GM23338 (cell line): ENCODE data around the gene MORC4.

Experiments
- CREB1 ChIP-seq: fragments of 250-450 bp; sonication (Bioruptor Pico); IDR thresholded peaks from 2 replicates; pipeline ENCODE4 v1.5.0; 2020; ENCODE audit warnings: low read depth, mild to moderate bottlenecking, moderate library complexity
- EZH2 ChIP-seq: fragments of 200-600 bp; sonication (generic); IDR thresholded peaks from one replicate; pipeline ENCODE4 v1.8.0; 2017; ENCODE audit warnings: antibody characterized with exemption, mild to moderate bottlenecking, low read depth; ENCODE audit not compliant: unreplicated experiment
- EZH2phosphoT487 ChIP-seq: fragments of 200-600 bp; sonication (generic); IDR thresholded peaks from one replicate; pipeline ENCODE4 v1.8.1; 2018; ENCODE audit warnings: antibody characterized with exemption; ENCODE audit not compliant: unreplicated experiment
- JUNB ChIP-seq: IDR thresholded peaks from one replicate; pipeline ENCODE4 v1.6.1; 2016; ENCODE audit warnings: antibody characterized with exemption; ENCODE audit not compliant: unreplicated experiment
- NANOG ChIP-seq: IDR thresholded peaks from 2 replicates; pipeline ENCODE4 v1.6.1; 2016; ENCODE audit warnings: antibody characterized with exemption, borderline replicate concordance
- POLR2AphosphoS5 ChIP-seq: IDR thresholded peaks from 2 replicates; pipeline ENCODE4 v1.6.1; 2016; ENCODE audit warnings: antibody characterized with exemption, low read depth
- ZNF331 ChIP-seq: fragments of 250-450 bp; sonication (Bioruptor Pico); IDR thresholded peaks from 2 replicates; pipeline ENCODE4 v1.5.0; 2020; ENCODE audit warnings: low read depth, mild to moderate bottlenecking, moderate library complexity
- TF ChIP-seq, protein P1 (sequence below), 2 experiments: fragments of 200-600 bp in 1 of 2; sonication (generic) in 1 of 2; conservative IDR thresholded peaks; 2 replicates each; pipeline versions ENCODE4 v1.5.1 to v1.6.1; 2016 to 2017; ENCODE audit warnings: antibody characterized with exemption in 2 of 2, low read depth in 2 of 2, mild to moderate bottlenecking in 2 of 2, moderate library complexity in 1 of 2
- TF ChIP-seq, protein P2 (sequence below): fragments of 250-450 bp; sonication (Bioruptor Pico); IDR thresholded peaks from 2 replicates; pipeline ENCODE4 v1.5.0; 2020; ENCODE audit warnings: mild to moderate bottlenecking, moderate library complexity
- TF ChIP-seq, protein P3 (sequence below): IDR thresholded peaks from one replicate; pipeline ENCODE4 v1.6.1; 2018; ENCODE audit warnings: antibody characterized with exemption; ENCODE audit not compliant: unreplicated experiment
- TF ChIP-seq, protein P4 (sequence below): IDR thresholded peaks from 2 replicates; pipeline ENCODE4 v1.6.1; 2016; ENCODE audit warnings: antibody characterized with exemption

DNA sequence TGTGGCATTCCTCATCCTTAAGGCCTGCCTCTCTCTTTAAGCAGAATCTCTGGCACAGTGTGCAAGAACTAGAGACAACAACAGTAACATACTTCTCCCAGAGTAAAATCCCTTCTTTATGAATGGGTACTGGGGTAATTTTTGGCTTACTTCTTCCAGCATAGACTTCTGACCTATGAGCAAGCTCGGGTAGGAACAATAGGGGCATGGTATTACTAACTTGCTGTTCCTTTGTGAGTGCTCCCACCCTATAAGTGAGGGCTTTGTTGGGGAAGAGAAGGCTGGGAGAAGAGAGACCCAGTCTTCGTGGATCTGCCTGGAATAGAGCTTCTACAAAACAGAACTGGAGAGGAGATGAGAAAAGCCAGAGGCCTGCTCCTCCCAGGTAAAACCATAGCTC is 49.6 kb downstream of the MORC4 start:
- TF ChIP-seq EZH2 (no peak), POLR2AphosphoS5 (no peak), EZH2phosphoT487 (no peak), CREB1 (no peak), JUNB (no peak), NANOG (no peak), ZNF331 (CRISPR knock-in tag) (no peak)
- TF ChIP-seq, protein P1, sequence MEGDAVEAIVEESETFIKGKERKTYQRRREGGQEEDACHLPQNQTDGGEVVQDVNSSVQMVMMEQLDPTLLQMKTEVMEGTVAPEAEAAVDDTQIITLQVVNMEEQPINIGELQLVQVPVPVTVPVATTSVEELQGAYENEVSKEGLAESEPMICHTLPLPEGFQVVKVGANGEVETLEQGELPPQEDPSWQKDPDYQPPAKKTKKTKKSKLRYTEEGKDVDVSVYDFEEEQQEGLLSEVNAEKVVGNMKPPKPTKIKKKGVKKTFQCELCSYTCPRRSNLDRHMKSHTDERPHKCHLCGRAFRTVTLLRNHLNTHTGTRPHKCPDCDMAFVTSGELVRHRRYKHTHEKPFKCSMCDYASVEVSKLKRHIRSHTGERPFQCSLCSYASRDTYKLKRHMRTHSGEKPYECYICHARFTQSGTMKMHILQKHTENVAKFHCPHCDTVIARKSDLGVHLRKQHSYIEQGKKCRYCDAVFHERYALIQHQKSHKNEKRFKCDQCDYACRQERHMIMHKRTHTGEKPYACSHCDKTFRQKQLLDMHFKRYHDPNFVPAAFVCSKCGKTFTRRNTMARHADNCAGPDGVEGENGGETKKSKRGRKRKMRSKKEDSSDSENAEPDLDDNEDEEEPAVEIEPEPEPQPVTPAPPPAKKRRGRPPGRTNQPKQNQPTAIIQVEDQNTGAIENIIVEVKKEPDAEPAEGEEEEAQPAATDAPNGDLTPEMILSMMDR (conservative IDR thresholded peaks at IDR 0.05; ENCODE audit: low read depth in 2 of 2), result no peak
- TF ChIP-seq, protein P2, sequence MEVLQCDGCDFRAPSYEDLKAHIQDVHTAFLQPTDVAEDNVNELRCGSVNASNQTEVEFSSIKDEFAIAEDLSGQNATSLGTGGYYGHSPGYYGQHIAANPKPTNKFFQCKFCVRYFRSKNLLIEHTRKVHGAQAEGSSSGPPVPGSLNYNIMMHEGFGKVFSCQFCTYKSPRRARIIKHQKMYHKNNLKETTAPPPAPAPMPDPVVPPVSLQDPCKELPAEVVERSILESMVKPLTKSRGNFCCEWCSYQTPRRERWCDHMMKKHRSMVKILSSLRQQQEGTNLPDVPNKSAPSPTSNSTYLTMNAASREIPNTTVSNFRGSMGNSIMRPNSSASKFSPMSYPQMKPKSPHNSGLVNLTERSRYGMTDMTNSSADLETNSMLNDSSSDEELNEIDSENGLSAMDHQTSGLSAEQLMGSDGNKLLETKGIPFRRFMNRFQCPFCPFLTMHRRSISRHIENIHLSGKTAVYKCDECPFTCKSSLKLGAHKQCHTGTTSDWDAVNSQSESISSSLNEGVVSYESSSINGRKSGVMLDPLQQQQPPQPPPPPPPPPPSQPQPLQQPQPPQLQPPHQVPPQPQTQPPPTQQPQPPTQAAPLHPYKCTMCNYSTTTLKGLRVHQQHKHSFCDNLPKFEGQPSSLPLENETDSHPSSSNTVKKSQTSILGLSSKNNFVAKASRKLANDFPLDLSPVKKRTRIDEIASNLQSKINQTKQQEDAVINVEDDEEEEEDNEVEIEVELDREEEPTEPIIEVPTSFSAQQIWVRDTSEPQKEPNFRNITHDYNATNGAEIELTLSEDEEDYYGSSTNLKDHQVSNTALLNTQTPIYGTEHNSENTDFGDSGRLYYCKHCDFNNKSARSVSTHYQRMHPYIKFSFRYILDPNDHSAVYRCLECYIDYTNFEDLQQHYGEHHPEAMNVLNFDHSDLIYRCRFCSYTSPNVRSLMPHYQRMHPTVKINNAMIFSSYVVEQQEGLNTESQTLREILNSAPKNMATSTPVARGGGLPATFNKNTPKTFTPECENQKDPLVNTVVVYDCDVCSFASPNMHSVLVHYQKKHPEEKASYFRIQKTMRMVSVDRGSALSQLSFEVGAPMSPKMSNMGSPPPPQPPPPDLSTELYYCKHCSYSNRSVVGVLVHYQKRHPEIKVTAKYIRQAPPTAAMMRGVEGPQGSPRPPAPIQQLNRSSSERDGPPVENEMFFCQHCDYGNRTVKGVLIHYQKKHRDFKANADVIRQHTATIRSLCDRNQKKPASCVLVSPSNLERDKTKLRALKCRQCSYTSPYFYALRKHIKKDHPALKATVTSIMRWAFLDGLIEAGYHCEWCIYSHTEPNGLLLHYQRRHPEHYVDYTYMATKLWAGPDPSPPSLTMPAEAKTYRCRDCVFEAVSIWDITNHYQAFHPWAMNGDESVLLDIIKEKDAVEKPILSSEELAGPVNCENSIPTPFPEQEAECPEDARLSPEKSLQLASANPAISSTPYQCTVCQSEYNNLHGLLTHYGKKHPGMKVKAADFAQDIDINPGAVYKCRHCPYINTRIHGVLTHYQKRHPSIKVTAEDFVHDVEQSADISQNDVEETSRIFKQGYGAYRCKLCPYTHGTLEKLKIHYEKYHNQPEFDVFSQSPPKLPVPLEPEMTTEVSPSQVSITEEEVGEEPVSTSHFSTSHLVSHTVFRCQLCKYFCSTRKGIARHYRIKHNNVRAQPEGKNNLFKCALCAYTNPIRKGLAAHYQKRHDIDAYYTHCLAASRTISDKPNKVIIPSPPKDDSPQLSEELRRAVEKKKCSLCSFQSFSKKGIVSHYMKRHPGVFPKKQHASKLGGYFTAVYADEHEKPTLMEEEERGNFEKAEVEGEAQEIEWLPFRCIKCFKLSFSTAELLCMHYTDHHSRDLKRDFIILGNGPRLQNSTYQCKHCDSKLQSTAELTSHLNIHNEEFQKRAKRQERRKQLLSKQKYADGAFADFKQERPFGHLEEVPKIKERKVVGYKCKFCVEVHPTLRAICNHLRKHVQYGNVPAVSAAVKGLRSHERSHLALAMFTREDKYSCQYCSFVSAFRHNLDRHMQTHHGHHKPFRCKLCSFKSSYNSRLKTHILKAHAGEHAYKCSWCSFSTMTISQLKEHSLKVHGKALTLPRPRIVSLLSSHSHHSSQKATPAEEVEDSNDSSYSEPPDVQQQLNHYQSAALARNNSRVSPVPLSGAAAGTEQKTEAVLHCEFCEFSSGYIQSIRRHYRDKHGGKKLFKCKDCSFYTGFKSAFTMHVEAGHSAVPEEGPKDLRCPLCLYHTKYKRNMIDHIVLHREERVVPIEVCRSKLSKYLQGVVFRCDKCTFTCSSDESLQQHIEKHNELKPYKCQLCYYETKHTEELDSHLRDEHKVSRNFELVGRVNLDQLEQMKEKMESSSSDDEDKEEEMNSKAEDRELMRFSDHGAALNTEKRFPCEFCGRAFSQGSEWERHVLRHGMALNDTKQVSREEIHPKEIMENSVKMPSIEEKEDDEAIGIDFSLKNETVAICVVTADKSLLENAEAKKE (CRISPR knock-in tag), result no peak
- TF ChIP-seq, protein P3, sequence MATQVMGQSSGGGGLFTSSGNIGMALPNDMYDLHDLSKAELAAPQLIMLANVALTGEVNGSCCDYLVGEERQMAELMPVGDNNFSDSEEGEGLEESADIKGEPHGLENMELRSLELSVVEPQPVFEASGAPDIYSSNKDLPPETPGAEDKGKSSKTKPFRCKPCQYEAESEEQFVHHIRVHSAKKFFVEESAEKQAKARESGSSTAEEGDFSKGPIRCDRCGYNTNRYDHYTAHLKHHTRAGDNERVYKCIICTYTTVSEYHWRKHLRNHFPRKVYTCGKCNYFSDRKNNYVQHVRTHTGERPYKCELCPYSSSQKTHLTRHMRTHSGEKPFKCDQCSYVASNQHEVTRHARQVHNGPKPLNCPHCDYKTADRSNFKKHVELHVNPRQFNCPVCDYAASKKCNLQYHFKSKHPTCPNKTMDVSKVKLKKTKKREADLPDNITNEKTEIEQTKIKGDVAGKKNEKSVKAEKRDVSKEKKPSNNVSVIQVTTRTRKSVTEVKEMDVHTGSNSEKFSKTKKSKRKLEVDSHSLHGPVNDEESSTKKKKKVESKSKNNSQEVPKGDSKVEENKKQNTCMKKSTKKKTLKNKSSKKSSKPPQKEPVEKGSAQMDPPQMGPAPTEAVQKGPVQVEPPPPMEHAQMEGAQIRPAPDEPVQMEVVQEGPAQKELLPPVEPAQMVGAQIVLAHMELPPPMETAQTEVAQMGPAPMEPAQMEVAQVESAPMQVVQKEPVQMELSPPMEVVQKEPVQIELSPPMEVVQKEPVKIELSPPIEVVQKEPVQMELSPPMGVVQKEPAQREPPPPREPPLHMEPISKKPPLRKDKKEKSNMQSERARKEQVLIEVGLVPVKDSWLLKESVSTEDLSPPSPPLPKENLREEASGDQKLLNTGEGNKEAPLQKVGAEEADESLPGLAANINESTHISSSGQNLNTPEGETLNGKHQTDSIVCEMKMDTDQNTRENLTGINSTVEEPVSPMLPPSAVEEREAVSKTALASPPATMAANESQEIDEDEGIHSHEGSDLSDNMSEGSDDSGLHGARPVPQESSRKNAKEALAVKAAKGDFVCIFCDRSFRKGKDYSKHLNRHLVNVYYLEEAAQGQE, result no peak
- TF ChIP-seq, protein P4, sequence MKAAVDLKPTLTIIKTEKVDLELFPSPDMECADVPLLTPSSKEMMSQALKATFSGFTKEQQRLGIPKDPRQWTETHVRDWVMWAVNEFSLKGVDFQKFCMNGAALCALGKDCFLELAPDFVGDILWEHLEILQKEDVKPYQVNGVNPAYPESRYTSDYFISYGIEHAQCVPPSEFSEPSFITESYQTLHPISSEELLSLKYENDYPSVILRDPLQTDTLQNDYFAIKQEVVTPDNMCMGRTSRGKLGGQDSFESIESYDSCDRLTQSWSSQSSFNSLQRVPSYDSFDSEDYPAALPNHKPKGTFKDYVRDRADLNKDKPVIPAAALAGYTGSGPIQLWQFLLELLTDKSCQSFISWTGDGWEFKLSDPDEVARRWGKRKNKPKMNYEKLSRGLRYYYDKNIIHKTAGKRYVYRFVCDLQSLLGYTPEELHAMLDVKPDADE, result no peak
